ENCODE data around the gene SELP.

SELP gene

DNA sequence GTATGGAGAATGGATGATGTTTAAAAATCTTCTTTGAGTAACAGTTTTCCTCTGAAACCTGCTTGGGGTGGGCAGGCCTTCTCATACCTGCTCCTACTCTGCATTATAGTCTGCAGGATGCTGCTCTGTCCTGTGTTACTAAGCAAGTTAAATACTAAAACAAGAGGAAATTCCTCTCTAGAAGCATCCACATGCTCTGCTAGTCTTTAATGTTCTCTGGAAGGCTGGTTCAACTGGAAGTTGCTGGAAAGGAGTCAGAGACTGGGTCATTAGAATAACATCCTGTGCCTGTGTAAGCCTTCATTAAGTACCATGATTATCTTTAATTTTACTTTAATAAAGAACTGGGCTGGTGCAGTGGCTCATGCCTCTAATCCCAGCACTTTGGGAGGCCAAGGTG lies 5.8 kb downstream of the SELP start:
- no peak overlapping the region for H3K27ac ChIP-seq (ENCODE audit: insufficient read depth, low read depth, low read length, poor library complexity, severe bottlenecking)
- no peaks in the 10 kb centered on the region for H3K36me3 ChIP-seq (ENCODE audit: control insufficient read depth, insufficient read depth, low read length)
- H3K9me3 ChIP-seq (ENCODE audit: control insufficient read depth, low read length) = no peaks in the 10 kb centered on the region
- no peaks in the 10 kb centered on the region for H3K4me1 ChIP-seq (ENCODE audit: control insufficient read depth, insufficient read depth, low read length)
- no peaks in the 10 kb centered on the region for H3K27me3 ChIP-seq (ENCODE audit: control insufficient read depth, insufficient read depth, low read length, poor library complexity, severe bottlenecking)
- no peak overlapping the region for H3K4me3 ChIP-seq (ENCODE audit: insufficient read depth, low read depth, low read length)

DNA sequence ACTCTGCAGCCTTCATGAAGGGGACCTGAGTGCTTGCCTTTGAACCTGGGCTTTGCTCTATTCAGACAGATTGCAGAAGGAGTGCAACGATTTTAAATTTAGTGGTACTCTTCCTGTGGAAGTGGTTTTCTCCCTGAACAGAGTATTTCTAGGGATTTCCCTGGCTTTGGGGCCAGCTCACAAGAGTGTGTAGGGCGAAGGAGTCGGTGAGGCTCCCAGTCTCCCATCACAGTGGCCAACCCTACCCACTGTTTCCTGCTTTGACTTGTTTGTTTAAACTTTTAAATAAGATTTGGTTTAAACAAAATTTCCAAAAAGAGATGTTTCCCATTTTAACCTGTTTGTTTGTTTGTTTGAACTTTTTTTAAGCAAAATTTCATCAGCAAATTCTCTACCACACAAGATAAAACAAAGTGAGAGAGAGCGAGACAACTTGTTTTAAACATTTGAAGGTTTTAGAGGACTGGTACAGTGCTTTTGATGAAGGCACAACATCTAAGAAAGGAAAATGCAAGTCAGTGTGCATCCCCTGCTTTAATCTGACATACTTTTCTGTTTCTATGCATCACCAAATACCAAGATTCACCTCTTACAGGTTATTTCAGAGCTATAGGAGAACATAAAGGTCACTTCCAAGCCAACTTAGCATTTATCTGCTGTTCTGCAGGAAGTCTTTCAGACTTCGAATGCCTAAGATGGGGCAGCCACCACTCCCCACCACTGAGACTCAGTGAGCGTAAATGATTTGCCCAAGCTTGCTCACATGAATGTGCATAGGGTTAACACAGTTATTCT lies 6.6 kb downstream of the SELP start:
- 87 to 93% methylated on average over 5 to 6 of the region's 6 CpGs for WGBS, 2 experiments

DNA sequence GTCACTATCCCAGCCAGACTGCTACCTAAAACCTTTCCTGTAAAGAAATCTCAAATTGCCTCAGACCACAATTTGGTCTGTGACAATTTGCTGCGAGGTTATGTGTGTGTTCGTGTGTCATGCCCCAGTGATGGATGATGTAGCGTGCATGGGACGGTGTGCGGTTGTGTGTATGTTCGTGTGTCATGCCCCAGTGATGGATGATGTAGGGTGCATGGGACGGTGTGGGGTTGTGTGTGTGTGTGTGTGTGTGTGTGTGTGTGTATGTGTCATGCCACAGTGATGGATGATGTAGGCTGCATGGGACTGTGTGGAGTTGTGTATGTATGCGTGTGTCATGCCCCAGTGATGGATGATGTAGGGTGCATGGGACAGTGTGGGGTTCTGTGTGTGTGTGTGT lies 9.4 kb downstream of the SELP start:
- no peaks in the 10 kb centered on the region for H3K27me3 ChIP-seq (ENCODE audit: control insufficient read depth, insufficient read depth, low read length, poor library complexity, severe bottlenecking)
- H3K9me3 ChIP-seq (ENCODE audit: control insufficient read depth, low read length) = no peaks in the 10 kb centered on the region
- no peaks in the 10 kb centered on the region for H3K4me1 ChIP-seq (ENCODE audit: control insufficient read depth, insufficient read depth, low read length)
- no peak overlapping the region for H3K27ac ChIP-seq (ENCODE audit: insufficient read depth, low read depth, low read length, poor library complexity, severe bottlenecking)
- no peak overlapping the region for H3K4me3 ChIP-seq (ENCODE audit: insufficient read depth, low read depth, low read length)
- WGBS, 2 experiments = 97% methylated on average over 8 of the region's 8 CpGs
- H3K36me3 ChIP-seq (ENCODE audit: control insufficient read depth, insufficient read depth, low read length) = no peaks in the 10 kb centered on the region

More for the DNA sequence above, 6.6 kb downstream of the SELP start:
- H3K27me3 ChIP-seq (ENCODE audit: control insufficient read depth, insufficient read depth, low read length, poor library complexity, severe bottlenecking) = no peaks in the 10 kb centered on the region
- H3K9me3 ChIP-seq (ENCODE audit: control insufficient read depth, low read length) = no peaks in the 10 kb centered on the region
- H3K36me3 ChIP-seq (ENCODE audit: control insufficient read depth, insufficient read depth, low read length) = no peaks in the 10 kb centered on the region
- H3K27ac ChIP-seq (ENCODE audit: insufficient read depth, low read depth, low read length, poor library complexity, severe bottlenecking) = no peak overlapping the region
- H3K4me3 ChIP-seq (ENCODE audit: insufficient read depth, low read depth, low read length) = no peak overlapping the region
- no peaks in the 10 kb centered on the region for H3K4me1 ChIP-seq (ENCODE audit: control insufficient read depth, insufficient read depth, low read length)

- no peak overlapping the region for H3K27ac ChIP-seq (ENCODE audit: insufficient read depth, low read depth, low read length, poor library complexity, severe bottlenecking)
- no peaks in the 10 kb centered on the region for H3K4me1 ChIP-seq (ENCODE audit: control insufficient read depth, insufficient read depth, low read length)
- H3K27me3 ChIP-seq (ENCODE audit: control insufficient read depth, insufficient read depth, low read length, poor library complexity, severe bottlenecking) = no peaks in the 10 kb centered on the region
- WGBS, 2 experiments = 84 to 90% methylated on average over 2 of the region's 2 CpGs
- H3K36me3 ChIP-seq (ENCODE audit: control insufficient read depth, insufficient read depth, low read length) = no peaks in the 10 kb centered on the region
- H3K4me3 ChIP-seq (ENCODE audit: insufficient read depth, low read depth, low read length) = no peak overlapping the region
- no peaks in the 10 kb centered on the region for H3K9me3 ChIP-seq (ENCODE audit: control insufficient read depth, low read length)
Measured at GRCh38 chr1:169618367-169618766, 11.6 kb downstream of the SELP start.

GRCh38 chr1:169615803-169616202 lies 14.1 kb downstream of the SELP start:
- Histone ChIP-seq H3K9me3 (ENCODE audit: control insufficient read depth, low read length) (no peaks in the 10 kb centered on the region), H3K4me1 (ENCODE audit: control insufficient read depth, insufficient read depth, low read length) (no peaks in the 10 kb centered on the region), H3K4me3 (ENCODE audit: insufficient read depth, low read depth, low read length) (no peak overlapping the region), H3K27me3 (ENCODE audit: control insufficient read depth, insufficient read depth, low read length, poor library complexity, severe bottlenecking) (no peaks in the 10 kb centered on the region), H3K36me3 (ENCODE audit: control insufficient read depth, insufficient read depth, low read length) (no peaks in the 10 kb centered on the region), H3K27ac (ENCODE audit: insufficient read depth, low read depth, low read length, poor library complexity, severe bottlenecking) (no peak overlapping the region)
- 87 to 91% methylated on average over 5 of the region's 5 CpGs for WGBS, 2 experiments

GRCh38 chr1:169610858-169611257 lies 19.1 kb downstream of the SELP start:
- Histone ChIP-seq H3K4me1 (ENCODE audit: control insufficient read depth, insufficient read depth, low read length) (no peaks in the 10 kb centered on the region), H3K9me3 (ENCODE audit: control insufficient read depth, low read length) (no peaks in the 10 kb centered on the region), H3K36me3 (ENCODE audit: control insufficient read depth, insufficient read depth, low read length) (no peaks in the 10 kb centered on the region), H3K27ac (ENCODE audit: insufficient read depth, low read depth, low read length, poor library complexity, severe bottlenecking) (no peak overlapping the region), H3K4me3 (ENCODE audit: insufficient read depth, low read depth, low read length) (no peak overlapping the region), H3K27me3 (ENCODE audit: control insufficient read depth, insufficient read depth, low read length, poor library complexity, severe bottlenecking) (no peaks in the 10 kb centered on the region)
- 74 to 93% methylated on average over 3 to 5 of the region's 6 CpGs for WGBS, 2 experiments

DNA sequence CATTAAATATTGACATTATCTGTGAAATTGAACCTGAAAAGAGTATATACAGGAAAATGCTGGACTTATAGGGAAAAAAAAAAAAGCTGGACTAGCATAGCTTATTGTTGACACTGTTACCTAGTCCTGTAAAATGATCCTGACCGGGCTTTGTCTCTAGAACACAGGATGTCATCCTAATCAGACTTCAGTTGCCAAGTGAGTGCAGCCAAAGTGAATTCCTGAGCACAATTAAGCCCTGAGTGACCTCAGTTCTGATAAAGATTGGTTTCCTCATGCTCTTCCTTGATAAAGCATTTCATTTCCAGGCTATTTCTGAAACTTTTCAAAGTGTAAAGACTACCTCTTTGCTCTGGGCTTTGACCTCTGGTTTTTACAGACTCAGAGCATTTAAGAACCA lies 19.8 kb downstream of the SELP start:
- Histone ChIP-seq H3K9me3 (ENCODE audit: control insufficient read depth, low read length) (no peaks in the 10 kb centered on the region), H3K27ac (ENCODE audit: insufficient read depth, low read depth, low read length, poor library complexity, severe bottlenecking) (no peak overlapping the region), H3K27me3 (ENCODE audit: control insufficient read depth, insufficient read depth, low read length, poor library complexity, severe bottlenecking) (no peaks in the 10 kb centered on the region), H3K4me1 (ENCODE audit: control insufficient read depth, insufficient read depth, low read length) (no peaks in the 10 kb centered on the region), H3K4me3 (ENCODE audit: insufficient read depth, low read depth, low read length) (no peak overlapping the region), H3K36me3 (ENCODE audit: control insufficient read depth, insufficient read depth, low read length) (no peaks in the 10 kb centered on the region)
- WGBS, 2 experiments = 83 to 84% methylated on average over 1 of the region's 1 CpG

DNA sequence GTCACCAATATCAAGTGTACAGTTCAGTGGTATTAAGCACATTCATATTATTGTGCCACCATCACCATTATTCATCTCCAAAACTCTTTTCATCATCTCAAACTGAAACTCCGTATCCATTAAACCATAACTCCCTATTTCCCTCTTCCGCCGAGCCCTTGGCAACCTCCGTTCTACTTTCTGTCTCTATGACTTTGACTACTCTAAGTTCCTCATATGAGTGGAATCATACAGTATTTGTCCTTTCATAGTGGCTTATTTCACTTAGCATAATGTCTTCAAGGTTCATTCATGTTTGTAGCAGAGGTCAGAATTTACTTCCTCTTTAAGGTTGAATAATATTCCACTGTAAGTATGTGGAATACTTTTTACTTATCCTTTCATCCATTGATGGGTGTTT lies 21.7 kb downstream of the SELP start:
- Histone ChIP-seq H3K27ac (ENCODE audit: insufficient read depth, low read depth, low read length, poor library complexity, severe bottlenecking) (no peak overlapping the region), H3K9me3 (ENCODE audit: control insufficient read depth, low read length) (no peaks in the 10 kb centered on the region), H3K4me1 (ENCODE audit: control insufficient read depth, insufficient read depth, low read length) (no peaks in the 10 kb centered on the region), H3K27me3 (ENCODE audit: control insufficient read depth, insufficient read depth, low read length, poor library complexity, severe bottlenecking) (no peaks in the 10 kb centered on the region), H3K4me3 (ENCODE audit: insufficient read depth, low read depth, low read length) (no peak overlapping the region), H3K36me3 (ENCODE audit: control insufficient read depth, insufficient read depth, low read length) (no peaks in the 10 kb centered on the region)
- 92 to 99% methylated on average over 4 of the region's 4 CpGs for WGBS, 2 experiments

- H3K4me1 ChIP-seq (ENCODE audit: control insufficient read depth, insufficient read depth, low read length) = no peaks in the 10 kb centered on the region
- H3K27me3 ChIP-seq (ENCODE audit: control insufficient read depth, insufficient read depth, low read length, poor library complexity, severe bottlenecking) = no peaks in the 10 kb centered on the region
- no peaks in the 10 kb centered on the region for H3K9me3 ChIP-seq (ENCODE audit: control insufficient read depth, low read length)
- WGBS, 2 experiments = 82 to 85% methylated on average over 5 of the region's 5 CpGs
- H3K36me3 ChIP-seq (ENCODE audit: control insufficient read depth, insufficient read depth, low read length) = no peaks in the 10 kb centered on the region
- no peak overlapping the region for H3K4me3 ChIP-seq (ENCODE audit: insufficient read depth, low read depth, low read length)
- H3K27ac ChIP-seq (ENCODE audit: insufficient read depth, low read depth, low read length, poor library complexity, severe bottlenecking) = no peak overlapping the region
Measured at GRCh38 chr1:169604781-169605560, 25.0 kb downstream of the SELP start.

- Histone ChIP-seq H3K4me1 (ENCODE audit: control insufficient read depth, insufficient read depth, low read length) (no peaks in the 10 kb centered on the region), H3K9me3 (ENCODE audit: control insufficient read depth, low read length) (no peaks in the 10 kb centered on the region), H3K36me3 (ENCODE audit: control insufficient read depth, insufficient read depth, low read length) (no peaks in the 10 kb centered on the region), H3K27me3 (ENCODE audit: control insufficient read depth, insufficient read depth, low read length, poor library complexity, severe bottlenecking) (peaks cover 3% of the 10 kb centered on the region), H3K27ac (ENCODE audit: insufficient read depth, low read depth, low read length, poor library complexity, severe bottlenecking) (no peak overlapping the region), H3K4me3 (ENCODE audit: insufficient read depth, low read depth, low read length) (no peak overlapping the region)
- 35 to 41% methylated on average over 2 of the region's 3 CpGs for WGBS, 2 experiments
Measured at GRCh38 chr1:169601096-169601881, 28.6 kb downstream of the SELP start.
